GM19239 (cell line): ENCODE results near the gene RBMS1.
A peak's percentile ranks its signal among the peaks of the same experiment; 100 is the strongest.
"Not testable (repeated sequence)": the region's sequence is repeated elsewhere in the genome, so short reads cannot be mapped to it uniquely, and the experiment has no call there.

Experiments
- DNase-seq: peaks from one replicate; pipeline ENCODE4 v3.0.0; 2011; ENCODE audit warnings: low spot score; ENCODE audit not compliant: insufficient read length
- FAIRE-seq: peaks from 2 replicates; lab custom pipeline; 2011; peaks lifted over from hg19 to GRCh38; lab: Jason Lieb, UNC

RBMS1 gene

GRCh38 chr2:160472839-160473251 is 20.8 kb downstream of the RBMS1 start:
- FAIRE-seq (no peak), DNase-seq (no peak)

- no peak for FAIRE-seq
- DNase-seq: no peak
Measured at GRCh38 chr2:160471950-160472349, 21.7 kb downstream of the RBMS1 start.

- DNase-seq (no peak), FAIRE-seq (no peak)
Measured at GRCh38 chr2:160469621-160470204, 23.9 kb downstream of the RBMS1 start.

GRCh38 chr2:160469164-160469563 is 24.4 kb downstream of the RBMS1 start:
- DNase-seq (no peak), FAIRE-seq (no peak)

- DNase-seq (no peak), FAIRE-seq (no peak)
Measured at GRCh38 chr2:160467086-160467485, 26.5 kb downstream of the RBMS1 start.

- no peak for DNase-seq
- no peak for FAIRE-seq
Measured at GRCh38 chr2:160465406-160465805, 28.2 kb downstream of the RBMS1 start.

GRCh38 chr2:160465002-160465401 is 28.6 kb downstream of the RBMS1 start:
- DNase-seq (no peak), FAIRE-seq (no peak)

GRCh38 chr2:160464017-160464416 is 29.6 kb downstream of the RBMS1 start:
- FAIRE-seq: no peak

GRCh38 chr2:160463245-160463644 is 30.4 kb downstream of the RBMS1 start:
- no peak for FAIRE-seq

More at GRCh38 chr2:160464017-160464416, 29.6 kb downstream of the RBMS1 start:
- no peak for DNase-seq

GRCh38 chr2:160460333-160460731 is 33.3 kb downstream of the RBMS1 start:
- FAIRE-seq (no peak), DNase-seq (no peak)

More at GRCh38 chr2:160463245-160463644, 30.4 kb downstream of the RBMS1 start:
- no peak for DNase-seq

GRCh38 chr2:160459538-160460332 is 33.9 kb downstream of the RBMS1 start:
- FAIRE-seq: no peak
- DNase-seq: no peak

- DNase-seq (no peak), FAIRE-seq (no peak)
Measured at GRCh38 chr2:160458718-160459453, 34.7 kb downstream of the RBMS1 start.

GRCh38 chr2:160457588-160457987 is 36.0 kb downstream of the RBMS1 start:
- peak; percentile 14 for FAIRE-seq
- DNase-seq: no peak

GRCh38 chr2:160454070-160454797 is 39.4 kb downstream of the RBMS1 start:
- no peak for DNase-seq
- no peak for FAIRE-seq

GRCh38 chr2:160453111-160453820 is 40.3 kb downstream of the RBMS1 start:
- FAIRE-seq (no peak), DNase-seq (no peak)

- FAIRE-seq (no peak), DNase-seq (no peak)
Measured at GRCh38 chr2:160450486-160450885, 43.1 kb downstream of the RBMS1 start.

- FAIRE-seq, DNase-seq: not testable (repeated sequence)
Measured at GRCh38 chr2:160448821-160449220, 44.8 kb downstream of the RBMS1 start.

GRCh38 chr2:160445673-160446072 is 47.9 kb downstream of the RBMS1 start:
- DNase-seq (no peak), FAIRE-seq (no peak)

- DNase-seq (no peak), FAIRE-seq (no peak)
Measured at GRCh38 chr2:160442603-160443002, 51.0 kb downstream of the RBMS1 start.

- DNase-seq (no peak), FAIRE-seq (no peak)
Measured at GRCh38 chr2:160440888-160441287, 52.7 kb downstream of the RBMS1 start.
